Astrocyte (in vitro differentiated cells and primary cell): ENCODE measurements around the gene NNT. TPM values are rescaled to one million over a fixed set of nuclear protein-coding genes. Genes with fewer than 3 reads are reported as not detected.

Experiments
- DNase-seq: peaks from one replicate; pipeline ENCODE4 v3.0.0-alpha.2; 2010; ENCODE audit warnings: low read depth
- FAIRE-seq: peaks from 2 replicates; lab custom pipeline; 2011; peaks lifted over from hg19 to GRCh38; lab: Jason Lieb, UNC
- H2AFZ ChIP-seq: 2 replicates; pipeline ENCODE4 v1.6.0; 2012; ENCODE audit warnings: low read depth, low read length, inconsistent platforms
- H3K27ac ChIP-seq: 2 replicates; pipeline ENCODE4 v1.5.1; 2011; ENCODE audit warnings: low read depth, low read length, inconsistent platforms
- H3K27me3 ChIP-seq: 2 replicates; pipeline ENCODE4 v1.6.0; 2011; ENCODE audit warnings: low read length, inconsistent platforms; ENCODE audit not compliant: insufficient read depth
- H3K36me3 ChIP-seq: 2 replicates; pipeline ENCODE4 v1.5.1; 2011; ENCODE audit warnings: low read length, inconsistent platforms; ENCODE audit not compliant: insufficient read depth
- H3K4me1 ChIP-seq: 2 replicates; pipeline ENCODE4 v1.5.1; 2011; ENCODE audit warnings: low read length, inconsistent platforms; ENCODE audit not compliant: insufficient read depth
- H3K4me2 ChIP-seq: 2 replicates; pipeline ENCODE4 v1.6.0; 2012; ENCODE audit warnings: low read length, inconsistent platforms
- H3K4me3 ChIP-seq: 2 replicates; pipeline ENCODE4 v1.5.1; 2011; ENCODE audit warnings: low read depth, mild to moderate bottlenecking, low read length, inconsistent platforms; ENCODE audit not compliant: insufficient read depth
- H3K79me2 ChIP-seq: 2 replicates; pipeline ENCODE4 v1.6.0; 2012; ENCODE audit warnings: mild to moderate bottlenecking, low read length, inconsistent platforms; ENCODE audit not compliant: insufficient read depth
- H3K9ac ChIP-seq: 2 replicates; pipeline ENCODE4 v1.6.0; 2012; ENCODE audit warnings: mild to moderate bottlenecking, low read length, inconsistent platforms
- H3K9me3 ChIP-seq: 2 replicates; pipeline ENCODE4 v1.5.1; 2012; ENCODE audit warnings: low read depth, mild to moderate bottlenecking, low read length, inconsistent platforms; ENCODE audit not compliant: insufficient read depth
- H4K20me1 ChIP-seq: 2 replicates; pipeline ENCODE4 v1.6.0; 2012; ENCODE audit warnings: low read length, inconsistent platforms; ENCODE audit not compliant: insufficient read depth
- H3K27ac Mint-ChIP-seq: one replicate; pipeline ENCODE4 v1.8.0; 2021; ENCODE audit warnings: mild to moderate bottlenecking, mixed read lengths; ENCODE audit not compliant: unreplicated experiment
- H3K27me3 Mint-ChIP-seq: one replicate; pipeline ENCODE4 v1.8.0; 2021; ENCODE audit warnings: low read depth, mixed read lengths; ENCODE audit not compliant: unreplicated experiment
- H3K36me3 Mint-ChIP-seq: one replicate; pipeline ENCODE4 v1.8.0; 2021; ENCODE audit warnings: low read depth, mixed read lengths; ENCODE audit not compliant: unreplicated experiment
- H3K4me1 Mint-ChIP-seq: one replicate; pipeline ENCODE4 v1.8.0; 2021; ENCODE audit warnings: low read depth, mixed read lengths; ENCODE audit not compliant: unreplicated experiment
- H3K4me3 Mint-ChIP-seq: one replicate; pipeline ENCODE4 v1.8.0; 2021; ENCODE audit warnings: mild to moderate bottlenecking, moderate library complexity, mixed read lengths; ENCODE audit not compliant: unreplicated experiment
- H3K9me3 Mint-ChIP-seq: one replicate; pipeline ENCODE4 v1.8.0; 2021; ENCODE audit warnings: mild to moderate bottlenecking, mixed read lengths; ENCODE audit not compliant: unreplicated experiment
- EZH2 ChIP-seq: IDR thresholded peaks from 2 replicates; pipeline ENCODE4 v1.6.1; 2012; ENCODE audit warnings: mild to moderate bottlenecking, low read length, inconsistent platforms; ENCODE audit not compliant: insufficient read depth
- total RNA-seq: library from RNA; stranded (reverse); gene quantifications from 2 replicates; pipeline ENCODE4 v1.2.1, GENCODE V29; 2021
- TF ChIP-seq, protein P1 (sequence below): IDR thresholded peaks from 2 replicates; pipeline ENCODE4 v1.5.1; 2011; ENCODE audit warnings: low read depth, mild to moderate bottlenecking, inconsistent platforms, low read length, moderate library complexity; ENCODE audit not compliant: insufficient read depth

NNT gene
- total RNA-seq, 1 donor from 2014 or later = 44.3 TPM

DNA sequence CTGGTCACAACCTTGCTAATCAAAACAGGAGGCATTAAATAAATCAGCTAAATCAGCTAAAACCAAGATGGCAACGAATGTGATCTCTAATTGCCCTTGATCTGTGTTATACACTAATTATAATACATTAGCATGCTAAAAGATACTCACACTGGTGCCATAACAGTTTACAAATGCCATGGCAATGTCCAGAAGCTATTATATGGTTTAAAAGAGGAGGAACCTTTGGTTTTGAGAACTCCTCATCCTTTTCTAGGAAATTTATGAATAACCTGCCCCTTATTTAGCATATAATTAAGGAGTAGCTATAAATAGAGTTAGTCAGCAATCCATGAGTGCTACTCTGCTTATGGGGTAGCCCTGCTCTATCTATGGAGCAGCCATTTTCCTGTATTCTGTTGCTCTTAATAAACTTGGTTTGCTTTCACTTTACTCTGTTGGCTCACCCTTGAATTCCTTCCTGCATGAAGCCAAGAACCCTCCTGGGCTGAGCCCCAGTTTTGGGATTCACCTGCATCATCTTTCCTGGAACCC is 18.7 kb upstream of the NNT start:
- H2AFZ ChIP-seq = no peak overlapping the region
- Mint-ChIP-seq H3K27me3 (no peaks in the 10 kb centered on the region), H3K9me3 (no peaks in the 10 kb centered on the region), H3K4me3 (no peak overlapping the region), H3K36me3 (peaks cover 3% of the 10 kb centered on the region), H3K27ac (no peak overlapping the region), H3K4me1 (no peaks in the 10 kb centered on the region)
- H3K9ac ChIP-seq = no peak overlapping the region
- no peak for FAIRE-seq
- TF ChIP-seq EZH2 = no peak
- TF ChIP-seq, protein P1, sequence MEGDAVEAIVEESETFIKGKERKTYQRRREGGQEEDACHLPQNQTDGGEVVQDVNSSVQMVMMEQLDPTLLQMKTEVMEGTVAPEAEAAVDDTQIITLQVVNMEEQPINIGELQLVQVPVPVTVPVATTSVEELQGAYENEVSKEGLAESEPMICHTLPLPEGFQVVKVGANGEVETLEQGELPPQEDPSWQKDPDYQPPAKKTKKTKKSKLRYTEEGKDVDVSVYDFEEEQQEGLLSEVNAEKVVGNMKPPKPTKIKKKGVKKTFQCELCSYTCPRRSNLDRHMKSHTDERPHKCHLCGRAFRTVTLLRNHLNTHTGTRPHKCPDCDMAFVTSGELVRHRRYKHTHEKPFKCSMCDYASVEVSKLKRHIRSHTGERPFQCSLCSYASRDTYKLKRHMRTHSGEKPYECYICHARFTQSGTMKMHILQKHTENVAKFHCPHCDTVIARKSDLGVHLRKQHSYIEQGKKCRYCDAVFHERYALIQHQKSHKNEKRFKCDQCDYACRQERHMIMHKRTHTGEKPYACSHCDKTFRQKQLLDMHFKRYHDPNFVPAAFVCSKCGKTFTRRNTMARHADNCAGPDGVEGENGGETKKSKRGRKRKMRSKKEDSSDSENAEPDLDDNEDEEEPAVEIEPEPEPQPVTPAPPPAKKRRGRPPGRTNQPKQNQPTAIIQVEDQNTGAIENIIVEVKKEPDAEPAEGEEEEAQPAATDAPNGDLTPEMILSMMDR = no peak
- H4K20me1 ChIP-seq = no peaks in the 10 kb centered on the region
- H3K79me2 ChIP-seq = no peaks in the 10 kb centered on the region
- H3K9me3 ChIP-seq = no peaks in the 10 kb centered on the region
- no peak overlapping the region for H3K4me2 ChIP-seq
- no peaks in the 10 kb centered on the region for H3K4me1 ChIP-seq
- H3K4me3 ChIP-seq = no peak overlapping the region
- H3K27ac ChIP-seq = no peak overlapping the region
- H3K27me3 ChIP-seq = no peaks in the 10 kb centered on the region
- H3K36me3 ChIP-seq = no peaks in the 10 kb centered on the region
- no peak for DNase-seq

DNA sequence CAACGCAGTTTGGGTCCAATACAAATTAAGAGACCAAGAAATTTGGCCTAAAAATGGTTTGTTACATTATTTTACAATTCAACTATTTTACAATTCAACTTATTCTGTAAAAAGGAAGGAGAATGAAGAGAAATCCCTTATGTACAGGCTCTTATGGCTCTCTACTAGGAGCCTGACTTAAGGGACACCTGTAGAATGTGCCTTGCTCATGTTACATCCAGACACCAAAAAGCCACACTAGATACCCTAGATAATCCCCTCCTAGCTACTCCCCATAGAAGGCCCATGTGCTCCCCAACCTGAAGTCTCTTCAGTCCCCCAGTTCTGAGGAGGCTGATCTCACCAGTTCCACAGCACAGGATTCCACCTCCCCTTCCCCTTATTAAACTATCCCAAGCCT is 14.1 kb upstream of the NNT start:
- H2AFZ ChIP-seq = no peak overlapping the region
- no peak overlapping the region for H3K27ac ChIP-seq
- no peaks in the 10 kb centered on the region for H3K27me3 ChIP-seq
- FAIRE-seq = no peak
- H3K36me3 ChIP-seq = no peaks in the 10 kb centered on the region
- Mint-ChIP-seq H3K27ac (no peak overlapping the region), H3K4me3 (no peak overlapping the region), H3K4me1 (no peaks in the 10 kb centered on the region), H3K9me3 (no peaks in the 10 kb centered on the region), H3K27me3 (no peaks in the 10 kb centered on the region), H3K36me3 (peaks cover 2% of the 10 kb centered on the region)
- H4K20me1 ChIP-seq = no peaks in the 10 kb centered on the region
- DNase-seq = no peak
- no peak overlapping the region for H3K4me3 ChIP-seq
- no peaks in the 10 kb centered on the region for H3K4me1 ChIP-seq
- no peaks in the 10 kb centered on the region for H3K79me2 ChIP-seq
- TF ChIP-seq EZH2 = no peak
- TF ChIP-seq, protein P1 = no peak
- no peaks in the 10 kb centered on the region for H3K9me3 ChIP-seq
- no peak overlapping the region for H3K4me2 ChIP-seq
- no peak overlapping the region for H3K9ac ChIP-seq

DNA sequence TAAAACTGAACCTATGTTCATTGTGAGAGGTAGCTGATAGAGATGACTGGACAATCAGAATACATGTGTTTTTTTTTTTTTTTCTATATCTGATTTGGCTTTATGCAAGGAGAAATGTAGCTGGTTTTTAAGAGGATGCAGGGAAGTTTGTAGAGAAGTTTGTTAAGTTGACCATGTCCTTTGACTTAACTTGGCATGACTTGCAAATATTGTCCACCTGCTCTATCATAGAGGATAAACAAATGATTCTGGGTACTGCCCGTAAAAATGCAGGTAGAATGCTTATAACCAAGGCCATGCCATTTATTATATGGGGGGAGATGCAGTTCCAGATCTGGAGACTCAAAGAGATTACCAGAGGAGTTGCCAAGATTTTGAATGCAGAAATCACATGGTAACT is 13.7 kb upstream of the NNT start:
- no peaks in the 10 kb centered on the region for H3K27me3 ChIP-seq
- no peak overlapping the region for H3K4me2 ChIP-seq
- no peaks in the 10 kb centered on the region for H3K9me3 Mint-ChIP-seq
- no peak overlapping the region for H3K27ac ChIP-seq
- H3K27me3 Mint-ChIP-seq = no peaks in the 10 kb centered on the region
- H3K4me1 ChIP-seq = no peaks in the 10 kb centered on the region
- H3K27ac Mint-ChIP-seq = no peak overlapping the region
- H3K4me3 ChIP-seq = no peak overlapping the region
- H3K4me1 Mint-ChIP-seq = no peaks in the 10 kb centered on the region
- H3K36me3 Mint-ChIP-seq = peaks cover 2% of the 10 kb centered on the region
- FAIRE-seq (no peak), DNase-seq (no peak)
- no peak overlapping the region for H3K9ac ChIP-seq
- no peaks in the 10 kb centered on the region for H3K9me3 ChIP-seq
- H3K79me2 ChIP-seq = no peaks in the 10 kb centered on the region
- H2AFZ ChIP-seq = no peak overlapping the region
- H4K20me1 ChIP-seq = no peaks in the 10 kb centered on the region
- TF ChIP-seq EZH2 = no peak
- TF ChIP-seq, protein P1 = no peak
- no peaks in the 10 kb centered on the region for H3K36me3 ChIP-seq
- no peak overlapping the region for H3K4me3 Mint-ChIP-seq
